Activated naive CD4-positive, alpha-beta T cell treated with anti-CD3 and anti-CD28 coated beads, Interleukin-2, amount 50 U/mL, for 24 hours (primary cell): ENCODE measurements around the gene RBM15B.

Source experiments
- H3K27ac Mint-ChIP-seq: one replicate; pipeline ENCODE4 v1.8.0; 2021; ENCODE audit warnings: mild to moderate bottlenecking, mixed read lengths
- H3K27me3 Mint-ChIP-seq: one replicate; pipeline ENCODE4 v1.8.0; 2021; ENCODE audit warnings: mixed read lengths
- H3K36me3 Mint-ChIP-seq: one replicate; pipeline ENCODE4 v1.8.0; 2021; ENCODE audit warnings: mixed read lengths
- H3K4me1 Mint-ChIP-seq: one replicate; pipeline ENCODE4 v1.8.0; 2021; ENCODE audit warnings: mixed read lengths
- H3K4me3 Mint-ChIP-seq: one replicate; pipeline ENCODE4 v1.8.0; 2021; ENCODE audit warnings: mild to moderate bottlenecking, mixed read lengths
- H3K9me3 Mint-ChIP-seq: one replicate; pipeline ENCODE4 v1.8.0; 2021; ENCODE audit warnings: mixed read lengths

RBM15B gene

GRCh38 chr3:51396401-51396800 is 5.3 kb downstream of the RBM15B start:
- peaks cover 15% of the 10 kb centered on the region for H3K36me3 Mint-ChIP-seq
- no peaks in the 10 kb centered on the region for H3K9me3 Mint-ChIP-seq
- H3K27me3 Mint-ChIP-seq, result no peaks in the 10 kb centered on the region
- peak overlapping the region; percentile 77 for H3K27ac Mint-ChIP-seq
- H3K4me3 Mint-ChIP-seq, result no peak overlapping the region
- H3K4me1 Mint-ChIP-seq, result peaks cover 38% of the 10 kb centered on the region

GRCh38 chr3:51397392-51397791 is 6.3 kb downstream of the RBM15B start:
- Mint-ChIP-seq H3K36me3 (peaks cover 17% of the 10 kb centered on the region), H3K4me1 (peaks cover 38% of the 10 kb centered on the region), H3K27me3 (no peaks in the 10 kb centered on the region), H3K27ac (peak overlapping the region; percentile 84), H3K9me3 (no peaks in the 10 kb centered on the region), H3K4me3 (no peak overlapping the region)

GRCh38 chr3:51398595-51399310 is 7.7 kb downstream of the RBM15B start:
- H3K9me3 Mint-ChIP-seq, result no peaks in the 10 kb centered on the region
- H3K4me3 Mint-ChIP-seq, result no peak overlapping the region
- peaks cover 17% of the 10 kb centered on the region for H3K36me3 Mint-ChIP-seq
- H3K27ac Mint-ChIP-seq, result no peak overlapping the region
- peaks cover 36% of the 10 kb centered on the region for H3K4me1 Mint-ChIP-seq
- no peaks in the 10 kb centered on the region for H3K27me3 Mint-ChIP-seq

- peaks cover 10% of the 10 kb centered on the region for H3K36me3 Mint-ChIP-seq
- peaks cover 34% of the 10 kb centered on the region for H3K4me1 Mint-ChIP-seq
- no peaks in the 10 kb centered on the region for H3K9me3 Mint-ChIP-seq
- H3K4me3 Mint-ChIP-seq, result no peak overlapping the region
- no peaks in the 10 kb centered on the region for H3K27me3 Mint-ChIP-seq
- peak overlapping the region; percentile 87 for H3K27ac Mint-ChIP-seq
These were observed 9.1 kb downstream of the RBM15B start for GRCh38 chr3:51400166-51400565.

- Mint-ChIP-seq H3K27me3 (no peaks in the 10 kb centered on the region), H3K36me3 (peaks cover 10% of the 10 kb centered on the region), H3K4me1 (peaks cover 31% of the 10 kb centered on the region), H3K4me3 (no peak overlapping the region), H3K9me3 (no peaks in the 10 kb centered on the region), H3K27ac (no peak overlapping the region)
These were observed 10.7 kb downstream of the RBM15B start for GRCh38 chr3:51401735-51402134.

GRCh38 chr3:51403675-51404074 is 12.6 kb downstream of the RBM15B start:
- peak overlapping the region; percentile 66 for H3K27ac Mint-ChIP-seq

GRCh38 chr3:51408021-51408420 is 16.9 kb downstream of the RBM15B start:
- Mint-ChIP-seq H3K9me3 (no peaks in the 10 kb centered on the region), H3K27me3 (no peaks in the 10 kb centered on the region), H3K36me3 (peaks cover 21% of the 10 kb centered on the region), H3K4me1 (peaks cover 41% of the 10 kb centered on the region), H3K27ac (peak overlapping the region; percentile 62), H3K4me3 (no peak overlapping the region)

More at GRCh38 chr3:51403675-51404074, 12.6 kb downstream of the RBM15B start:
- Mint-ChIP-seq H3K4me1 (peaks cover 36% of the 10 kb centered on the region), H3K4me3 (no peak overlapping the region), H3K9me3 (no peaks in the 10 kb centered on the region), H3K27me3 (no peaks in the 10 kb centered on the region), H3K36me3 (peaks cover 10% of the 10 kb centered on the region)

GRCh38 chr3:51408813-51409212 is 17.7 kb downstream of the RBM15B start:
- Mint-ChIP-seq H3K36me3 (peaks cover 21% of the 10 kb centered on the region), H3K27ac (no peak overlapping the region), H3K4me1 (peaks cover 33% of the 10 kb centered on the region), H3K27me3 (no peaks in the 10 kb centered on the region), H3K9me3 (no peaks in the 10 kb centered on the region), H3K4me3 (no peak overlapping the region)

GRCh38 chr3:51422211-51422610 is 31.1 kb downstream of the RBM15B start:
- Mint-ChIP-seq H3K27ac (peak overlapping the region; percentile 35), H3K4me3 (no peak overlapping the region), H3K9me3 (no peaks in the 10 kb centered on the region), H3K4me1 (no peaks in the 10 kb centered on the region), H3K36me3 (peaks cover 15% of the 10 kb centered on the region), H3K27me3 (no peaks in the 10 kb centered on the region)

- H3K4me1 Mint-ChIP-seq, result no peaks in the 10 kb centered on the region
- no peaks in the 10 kb centered on the region for H3K9me3 Mint-ChIP-seq
- H3K27me3 Mint-ChIP-seq, result no peaks in the 10 kb centered on the region
- H3K36me3 Mint-ChIP-seq, result peaks cover 15% of the 10 kb centered on the region
- H3K27ac Mint-ChIP-seq, result no peak overlapping the region
- no peak overlapping the region for H3K4me3 Mint-ChIP-seq
These were observed 35.8 kb downstream of the RBM15B start for GRCh38 chr3:51426921-51427320.

GRCh38 chr3:51429138-51429537 is 38.1 kb downstream of the RBM15B start:
- H3K27ac Mint-ChIP-seq, result no peak overlapping the region
- H3K36me3 Mint-ChIP-seq, result peaks cover 17% of the 10 kb centered on the region
- H3K4me3 Mint-ChIP-seq, result no peak overlapping the region
- H3K4me1 Mint-ChIP-seq, result no peaks in the 10 kb centered on the region
- no peaks in the 10 kb centered on the region for H3K27me3 Mint-ChIP-seq
- H3K9me3 Mint-ChIP-seq, result no peaks in the 10 kb centered on the region

GRCh38 chr3:51434110-51434509 is 43.0 kb downstream of the RBM15B start:
- no peak overlapping the region for H3K4me3 Mint-ChIP-seq
- peaks cover 10% of the 10 kb centered on the region for H3K4me1 Mint-ChIP-seq
- H3K27me3 Mint-ChIP-seq, result no peaks in the 10 kb centered on the region
- peaks cover 12% of the 10 kb centered on the region for H3K36me3 Mint-ChIP-seq
- H3K9me3 Mint-ChIP-seq, result no peaks in the 10 kb centered on the region
- no peak overlapping the region for H3K27ac Mint-ChIP-seq

GRCh38 chr3:51434746-51435327 is 43.8 kb downstream of the RBM15B start:
- Mint-ChIP-seq H3K9me3 (no peaks in the 10 kb centered on the region), H3K4me1 (peaks cover 10% of the 10 kb centered on the region), H3K27ac (peak overlapping the region; percentile 31), H3K4me3 (no peak overlapping the region), H3K36me3 (peaks cover 12% of the 10 kb centered on the region), H3K27me3 (no peaks in the 10 kb centered on the region)

GRCh38 chr3:51436998-51437639 is 46.0 kb downstream of the RBM15B start:
- H3K9me3 Mint-ChIP-seq, result no peaks in the 10 kb centered on the region
- H3K27ac Mint-ChIP-seq, result no peak overlapping the region
- H3K4me3 Mint-ChIP-seq, result no peak overlapping the region
- peaks cover 13% of the 10 kb centered on the region for H3K36me3 Mint-ChIP-seq
- peaks cover 17% of the 10 kb centered on the region for H3K4me1 Mint-ChIP-seq
- H3K27me3 Mint-ChIP-seq, result no peaks in the 10 kb centered on the region

GRCh38 chr3:51441282-51442030 is 50.4 kb downstream of the RBM15B start:
- peaks cover 6% of the 10 kb centered on the region for H3K36me3 Mint-ChIP-seq
- no peaks in the 10 kb centered on the region for H3K27me3 Mint-ChIP-seq
- H3K9me3 Mint-ChIP-seq, result no peaks in the 10 kb centered on the region
- no peak overlapping the region for H3K4me3 Mint-ChIP-seq
- H3K27ac Mint-ChIP-seq, result no peak overlapping the region
- H3K4me1 Mint-ChIP-seq, result peaks cover 26% of the 10 kb centered on the region
